ENCODE measurements around the gene DCLK1. TPM values are rescaled to one million over a fixed set of nuclear protein-coding genes. Genes with fewer than 3 reads are reported as not detected.

Gene DCLK1
- 10 to 100 TPM in 3 of 4 donors, 1 to 10 TPM in 1; 7.5 to 64.8 (median 27.0) TPM for total RNA-seq
- polyA plus RNA-seq, result 10 to 100 TPM in 1 of 3 donors, 1 to 10 TPM in 2; 1.2 to 10.2 (median 3.9) TPM

- no peaks in the 10 kb centered on the region for H3K9me3 ChIP-seq
- peak within 1 kb of the TSS; percentile 46 to 59 (median 54) for H3K27ac ChIP-seq
- 8 to 9% methylated on average over 48 of the region's 48 CpGs for WGBS, 2 donors
- TF ChIP-seq CTCF (IDR thresholded peaks at IDR 0.05), result no peak
- TF ChIP-seq POLR2AphosphoS5 (IDR thresholded peaks at IDR 0.05), result peak in 2 of 4 donors; percentile 22 to 35
- intact Hi-C loops (cut with DNase I), result no loop called here
- DNase-seq, result peak; percentile 84
- H3K36me3 ChIP-seq, result no peaks in the 10 kb centered on the region
- H3K27me3 ChIP-seq, result no peaks in the 10 kb centered on the region
- peaks cover 0 to 10% (median 7%) of the 10 kb centered on the region in 4 donors for H3K4me1 ChIP-seq
- H3K4me3 ChIP-seq, result peak within 1 kb of the TSS; percentile 29 to 68 (median 58)
Observed at GRCh38 chr13:36131222-36131930, at the start of gene DCLK1. TSS of gene DCLK1 (minus strand) at chr13:36131382.

- no peak for DNase-seq
- H3K4me1 ChIP-seq, result no peaks in the 10 kb centered on the region
- H3K4me3 ChIP-seq, result no peak overlapping the region
- no peak overlapping the region for H3K27ac ChIP-seq
- TF ChIP-seq POLR2AphosphoS5 (IDR thresholded peaks at IDR 0.05) (no peak), EP300 (IDR thresholded peaks at IDR 0.05) (no peak), POLR2A (IDR thresholded peaks at IDR 0.05) (no peak), CTCF (IDR thresholded peaks at IDR 0.05) (no peak)
- no peaks in the 10 kb centered on the region for H3K9me3 ChIP-seq
- no peaks in the 10 kb centered on the region for H3K36me3 ChIP-seq
- 71 to 73% methylated on average over 5 of the region's 5 CpGs for WGBS, 2 donors
- intact Hi-C loops (cut with DNase I), result no loop called here
- no peaks in the 10 kb centered on the region for H3K27me3 ChIP-seq
Observed at GRCh38 chr13:36175621-36176020, 44.4 kb upstream of the DCLK1 start.

- Histone ChIP-seq H3K4me1 (no peaks in the 10 kb centered on the region), H3K4me3 (no peak overlapping the region), H3K27ac (no peak overlapping the region), H3K27me3 (no peaks in the 10 kb centered on the region), H3K36me3 (no peaks in the 10 kb centered on the region), H3K9me3 (no peaks in the 10 kb centered on the region)
- no peak for TF ChIP-seq POLR2AphosphoS5 (IDR thresholded peaks at IDR 0.05)
- no peak for TF ChIP-seq POLR2A (IDR thresholded peaks at IDR 0.05)
- no peak for TF ChIP-seq CTCF (IDR thresholded peaks at IDR 0.05)
- no peak for TF ChIP-seq EP300 (IDR thresholded peaks at IDR 0.05)
- 71 to 84% methylated on average over 7 of the region's 7 CpGs for WGBS, 2 donors
- no peak for DNase-seq
- intact Hi-C loops (cut with DNase I), result no loop called here
Observed at GRCh38 chr13:36174923-36175322, 43.7 kb upstream of the DCLK1 start.

- Histone ChIP-seq H3K36me3 (no peaks in the 10 kb centered on the region), H3K27me3 (no peaks in the 10 kb centered on the region), H3K27ac (no peak overlapping the region), H3K4me1 (no peaks in the 10 kb centered on the region), H3K9me3 (no peaks in the 10 kb centered on the region), H3K4me3 (no peak overlapping the region)
- intact Hi-C loops (cut with DNase I), result no loop called here
- WGBS, 2 donors, result 77 to 79% methylated on average over 4 of the region's 4 CpGs
- DNase-seq, result no peak
- TF ChIP-seq POLR2A (IDR thresholded peaks at IDR 0.05) (no peak), CTCF (IDR thresholded peaks at IDR 0.05) (no peak), POLR2AphosphoS5 (IDR thresholded peaks at IDR 0.05) (no peak), EP300 (IDR thresholded peaks at IDR 0.05) (no peak)
Observed at GRCh38 chr13:36173571-36174322, 42.6 kb upstream of the DCLK1 start.
